Measurements from ENCODE around the gene NUDT17. TPM values are rescaled to one million over a fixed set of nuclear protein-coding genes. Genes with fewer than 3 reads are reported as not detected.

Gene NUDT17
- polyA plus RNA-seq, 5 donors, result 8.7 to 11.7 (median 10.5) TPM

DNA sequence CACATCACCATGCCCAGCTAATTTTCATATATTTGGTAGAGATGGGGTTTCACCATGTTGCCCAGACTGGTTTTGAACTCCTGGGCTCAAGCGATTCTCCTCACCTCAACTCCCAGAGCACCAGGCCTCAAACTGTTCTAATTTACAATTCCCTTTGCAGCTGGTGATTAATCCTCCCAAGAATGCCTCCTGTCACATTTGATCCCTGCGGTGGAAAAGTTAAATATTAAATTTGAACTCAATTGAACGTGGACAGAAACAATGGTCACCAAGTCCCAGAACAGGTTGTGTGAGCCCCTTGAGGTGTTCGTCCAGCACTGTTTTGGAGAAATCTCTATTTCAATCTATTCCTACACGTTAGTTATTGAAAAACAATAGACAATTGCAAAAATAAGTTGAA lies 42.2 kb downstream of the NUDT17 start:
- DNase-seq, result no peak

DNA sequence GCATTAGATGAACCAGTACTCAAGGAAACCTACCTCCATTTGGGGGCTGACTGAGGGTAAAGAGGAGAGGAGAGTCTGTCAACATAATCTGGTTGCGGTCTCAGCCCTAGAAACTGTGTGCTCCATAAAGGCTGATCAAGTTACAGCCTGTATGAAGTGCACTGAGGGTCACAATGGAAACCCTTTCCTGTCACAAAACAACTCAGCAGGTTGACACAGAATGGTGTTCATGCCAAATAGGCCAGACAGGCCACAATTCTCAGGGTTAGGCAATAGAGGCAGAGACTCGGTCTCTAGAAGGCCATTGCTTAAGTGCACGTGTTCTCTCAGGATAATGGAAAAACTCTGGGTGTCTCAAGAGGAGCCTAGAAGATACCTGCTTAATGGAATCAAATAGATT lies 44.3 kb downstream of the NUDT17 start:
- no peak for DNase-seq

DNA sequence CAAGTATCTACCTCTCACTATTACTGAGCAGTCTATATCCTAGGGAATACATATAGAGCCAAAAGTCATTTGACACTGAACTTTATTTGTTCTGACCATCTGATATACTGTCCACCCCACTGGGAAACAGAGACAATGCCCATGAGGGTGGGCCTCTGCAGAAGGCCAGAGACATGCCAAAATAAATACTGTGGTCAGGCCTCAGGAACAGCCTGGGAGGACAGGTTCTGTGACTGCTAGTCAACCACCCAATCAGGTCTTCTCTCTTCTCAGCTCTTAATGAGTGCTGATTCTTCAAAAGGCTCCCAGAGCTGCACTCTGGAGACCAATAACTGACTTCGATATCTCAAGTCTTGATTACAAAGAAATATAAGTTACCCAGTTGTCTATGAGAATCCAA lies 45.7 kb downstream of the NUDT17 start:
- no peak for DNase-seq

DNA sequence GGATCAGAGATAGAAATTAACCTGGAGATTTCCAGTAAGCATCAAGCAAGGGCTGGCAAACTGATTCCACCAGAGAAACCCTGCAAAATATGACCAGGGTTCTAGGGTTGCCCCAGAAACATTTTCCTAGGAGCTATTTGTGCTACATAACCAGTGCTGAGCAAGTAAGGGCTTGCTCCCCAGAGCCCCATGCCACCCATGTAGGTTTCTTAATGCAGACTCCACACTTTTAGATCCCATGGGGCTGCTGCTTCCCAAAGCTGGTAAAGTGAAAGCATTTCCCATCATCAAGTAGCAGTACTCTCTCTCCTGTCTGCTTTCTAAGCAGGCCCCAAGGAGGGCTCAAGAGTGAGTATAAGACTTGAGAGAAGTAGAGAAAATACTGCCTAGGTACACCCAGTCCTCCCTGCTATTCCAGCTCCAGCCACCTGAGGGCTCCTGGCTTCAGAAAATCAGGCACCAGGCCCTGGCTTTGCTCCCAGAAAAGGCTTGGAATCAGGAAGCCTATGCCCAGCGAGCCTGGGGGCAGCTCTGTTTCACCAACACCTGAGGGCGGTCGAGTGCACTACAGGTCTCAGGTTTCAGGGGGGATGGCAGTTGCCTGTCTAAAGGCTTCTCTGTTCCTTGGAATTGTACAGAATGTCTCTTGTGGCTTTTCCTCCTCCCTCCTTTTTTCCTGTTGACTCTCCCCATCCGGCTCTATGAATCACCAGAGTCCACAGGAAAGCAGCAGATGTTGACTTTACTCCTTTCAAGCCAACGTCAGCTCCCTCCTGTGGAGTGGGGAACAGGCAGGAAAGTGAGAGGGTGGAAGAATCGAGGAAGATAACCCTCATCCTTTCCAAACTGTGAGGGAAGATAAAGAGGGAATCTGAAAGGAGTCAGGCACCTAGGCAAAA lies 46.4 kb downstream of the NUDT17 start:
- peak; percentile 91 to 94 for DNase-seq

DNA sequence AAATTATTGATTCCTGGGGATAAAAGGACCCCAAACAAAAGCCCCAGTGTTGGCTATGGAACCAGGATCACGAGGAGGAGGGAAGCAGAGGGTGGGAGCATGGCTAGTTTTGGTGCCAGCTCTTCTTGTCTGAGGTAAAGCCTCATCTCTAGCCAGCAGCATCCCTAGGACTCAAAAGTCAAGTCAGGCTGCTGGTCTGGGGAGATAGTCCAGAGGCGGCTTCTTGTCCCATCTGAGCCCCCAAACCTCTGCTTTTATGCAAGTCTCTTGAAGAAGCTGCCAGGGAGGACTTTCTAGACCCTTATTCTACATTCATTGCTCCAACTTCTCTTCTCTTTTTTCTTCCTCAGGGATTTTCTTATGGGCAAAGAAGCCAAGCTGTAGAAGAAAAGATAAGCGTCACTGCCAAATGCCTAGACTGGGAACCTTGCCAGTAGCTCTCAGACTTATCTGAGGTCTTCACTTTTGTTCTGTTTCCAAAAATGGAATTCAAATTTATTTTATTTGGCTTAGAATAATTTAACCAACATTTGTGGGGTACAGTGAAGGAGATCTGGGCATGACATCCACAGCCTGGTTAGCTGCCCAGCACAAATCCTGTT lies 47.2 kb downstream of the NUDT17 start:
- no peak for DNase-seq

DNA sequence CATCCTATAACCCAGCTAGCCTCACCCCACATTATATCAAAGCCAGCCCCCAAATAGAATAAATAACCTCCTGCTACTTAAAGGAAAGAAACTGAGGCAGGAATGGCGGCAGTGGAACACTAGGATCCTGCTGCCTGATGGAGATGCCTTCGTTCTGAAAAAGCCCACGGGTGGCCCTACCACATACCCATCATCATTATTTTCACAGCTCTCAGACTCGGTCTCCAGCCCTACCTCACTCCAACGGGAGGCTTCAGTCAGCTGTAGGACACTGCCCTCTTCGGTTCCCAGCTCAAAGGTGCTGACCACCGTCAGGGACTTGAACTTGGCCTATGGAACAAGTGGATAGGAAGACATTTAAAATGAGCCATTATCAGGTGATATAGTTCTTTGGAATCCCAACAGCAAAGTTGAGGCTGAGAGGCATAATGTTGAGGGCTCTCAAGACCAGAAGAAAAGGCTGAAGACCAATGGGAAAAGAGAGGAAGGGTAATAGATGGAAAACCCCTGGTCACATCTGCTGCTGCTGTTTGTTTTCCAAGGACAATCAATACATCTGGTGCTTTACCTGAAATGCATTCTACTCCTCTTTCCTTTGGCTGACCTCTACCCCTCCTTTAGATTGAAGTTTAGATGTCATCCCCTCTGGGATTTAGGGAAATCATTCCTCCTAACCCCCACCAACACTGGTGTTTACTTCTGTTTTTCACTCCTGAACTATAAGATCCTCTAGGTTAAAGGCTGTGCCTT lies 48.1 kb downstream of the NUDT17 start:
- no peak for DNase-seq

DNA sequence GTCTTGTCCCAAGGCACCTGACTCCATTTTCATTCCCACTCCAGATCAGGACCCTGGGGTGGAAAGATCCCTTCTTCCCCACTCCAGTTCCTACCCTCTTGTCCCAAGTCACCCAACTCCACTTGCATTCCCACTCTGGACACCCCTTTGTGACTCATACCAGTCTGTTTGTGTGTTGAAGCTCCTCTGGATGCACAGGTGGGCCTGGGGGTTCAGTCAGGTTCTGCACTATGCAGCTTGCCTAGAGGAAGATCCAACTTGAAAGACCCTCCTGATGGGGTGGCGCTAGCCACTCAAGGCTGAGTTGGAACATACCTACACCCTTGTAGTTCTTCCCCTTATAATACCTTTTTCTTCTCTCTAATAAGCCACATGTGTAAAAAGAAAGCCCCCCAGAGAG lies 50.0 kb downstream of the NUDT17 start:
- no peak for DNase-seq

DNA sequence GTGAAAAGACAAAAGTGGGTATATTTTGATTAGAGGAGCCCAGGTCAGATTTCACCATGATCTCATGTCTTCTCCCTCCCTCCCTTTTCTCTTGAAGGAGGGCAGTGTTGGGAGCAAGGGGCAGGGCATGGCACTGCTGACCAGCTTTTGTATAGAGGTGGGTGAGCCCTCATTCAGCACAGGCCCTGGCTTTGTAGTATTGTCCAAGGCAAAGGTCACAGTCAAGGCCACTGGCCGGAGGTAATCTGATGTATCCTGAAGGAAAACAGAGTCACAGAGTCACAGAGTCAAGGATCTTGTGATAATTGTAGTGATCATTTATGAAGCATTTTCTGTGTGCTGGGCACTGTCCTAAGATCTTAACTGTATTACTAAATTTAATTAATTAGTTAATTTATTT lies 52.5 kb downstream of the NUDT17 start:
- no peak for DNase-seq

Other genes with a start within 250 kb of the NUDT17 start
- gene GPR89A, start 237.6 kb upstream of the NUDT17 start, polyA plus RNA-seq (ENCODE audit: insufficient read depth in 1 of 5, insufficient read length in 5 of 5, low replicate concordance in 1 of 5), result 10 to 100 TPM; 23.2 to 44.2 (median 34.6) TPM
- gene PDZK1, start 138.3 kb upstream of the NUDT17 start, polyA plus RNA-seq (ENCODE audit: insufficient read depth in 1 of 5, insufficient read length in 5 of 5, low replicate concordance in 1 of 5), result 1 to 10 TPM; 1.3 to 2.9 (median 2.5) TPM
- gene CD160, start 126.1 kb upstream of the NUDT17 start, polyA plus RNA-seq (ENCODE audit: insufficient read depth in 1 of 5, insufficient read length in 5 of 5, low replicate concordance in 1 of 5), result 1 to 10 TPM; 1.5 to 3.3 (median 2.2) TPM
- 10 to 100 TPM; 13.8 to 19.9 (median 18.1) TPM for gene RNF115, start 21.5 kb upstream of the NUDT17 start, polyA plus RNA-seq (ENCODE audit: insufficient read depth in 1 of 5, insufficient read length in 5 of 5, low replicate concordance in 1 of 5)
- gene POLR3C, start 21.4 kb upstream of the NUDT17 start, polyA plus RNA-seq (ENCODE audit: insufficient read depth in 1 of 5, insufficient read length in 5 of 5, low replicate concordance in 1 of 5), result 10 to 100 TPM; 28.5 to 37.7 (median 35.9) TPM
- gene PIAS3, start 13.5 kb downstream of the NUDT17 start, polyA plus RNA-seq (ENCODE audit: insufficient read depth in 1 of 5, insufficient read length in 5 of 5, low replicate concordance in 1 of 5), result 10 to 100 TPM; 60.7 to 87.1 (median 79.4) TPM
- 1 to 10 TPM; 3.7 to 5.5 (median 4.3) TPM for gene ANKRD35, start 40.2 kb downstream of the NUDT17 start, polyA plus RNA-seq (ENCODE audit: insufficient read depth in 1 of 5, insufficient read length in 5 of 5, low replicate concordance in 1 of 5)
- gene ITGA10, start 64.4 kb downstream of the NUDT17 start, polyA plus RNA-seq (ENCODE audit: insufficient read depth in 1 of 5, insufficient read length in 5 of 5, low replicate concordance in 1 of 5), result 1 to 10 TPM; 2.5 to 4.1 (median 2.9) TPM
- gene PEX11B, start 73.1 kb downstream of the NUDT17 start, polyA plus RNA-seq (ENCODE audit: insufficient read depth in 1 of 5, insufficient read length in 5 of 5, low replicate concordance in 1 of 5), result 10 to 100 TPM; 48.6 to 52.8 (median 50.1) TPM
- 100 to 1,000 TPM; 183 to 197 (median 186) TPM for gene RBM8A, start 81.9 kb downstream of the NUDT17 start, polyA plus RNA-seq (ENCODE audit: insufficient read depth in 1 of 5, insufficient read length in 5 of 5, low replicate concordance in 1 of 5)
- gene LIX1L, start 112.4 kb downstream of the NUDT17 start, polyA plus RNA-seq (ENCODE audit: insufficient read depth in 1 of 5, insufficient read length in 5 of 5, low replicate concordance in 1 of 5), result 10 to 100 TPM; 36.4 to 45.1 (median 43.7) TPM
- gene ANKRD34A, start 118.9 kb downstream of the NUDT17 start, polyA plus RNA-seq (ENCODE audit: insufficient read depth in 1 of 5, insufficient read length in 5 of 5, low replicate concordance in 1 of 5), result 1 to 10 TPM in 2 of 5 donors, under 1 TPM in 3; 0.68 to 1.5 (median 0.90) TPM
- gene POLR3GL, start 119.1 kb downstream of the NUDT17 start, polyA plus RNA-seq (ENCODE audit: insufficient read depth in 1 of 5, insufficient read length in 5 of 5, low replicate concordance in 1 of 5), result 10 to 100 TPM; 42.3 to 54.6 (median 45.7) TPM
- 100 to 1,000 TPM; 298 to 564 (median 375) TPM for gene TXNIP, start 150.9 kb downstream of the NUDT17 start, polyA plus RNA-seq (ENCODE audit: insufficient read depth in 1 of 5, insufficient read length in 5 of 5, low replicate concordance in 1 of 5)
- 1 to 10 TPM in 1 of 5 donors, under 1 TPM in 2, not detected in 2; 0.39 to 7.1 (median 0.77) TPM for gene HJV, start 176.1 kb downstream of the NUDT17 start, polyA plus RNA-seq (ENCODE audit: insufficient read depth in 1 of 5, insufficient read length in 5 of 5, low replicate concordance in 1 of 5)